Breast epithelium (tissue), 4 donors: Measurements from ENCODE around the gene OR10X1. TPM values are rescaled to one million over a fixed set of nuclear protein-coding genes. Genes with fewer than 3 reads are reported as not detected.

Source experiments
- DNase-seq, 2 donors: peaks; one replicate each; pipeline ENCODE4 v3.0.0-alpha.2; 2019; ENCODE audit warnings: low spot score in 2 of 2
- H3K27ac ChIP-seq, 2 donors: fragments of 200-600 bp; sonication (generic) in 1 of 2; one replicate each; pipeline ENCODE4 v1.5.1; 2016 to 2019; ENCODE audit warnings: mild to moderate bottlenecking in 1 of 2
- H3K27me3 ChIP-seq, 2 donors: fragments of 200-600 bp; sonication (generic) in 1 of 2; one replicate each; pipeline versions ENCODE4 v1.5.1 to v1.6.0; 2017 to 2019; ENCODE audit warnings: control low read depth in 1 of 2, mild to moderate bottlenecking in 1 of 2
- H3K36me3 ChIP-seq: fragments of 200-600 bp; one replicate; pipeline ENCODE4 v1.5.1; 2019
- H3K4me1 ChIP-seq, 2 donors: fragments of 200-600 bp; sonication (generic); one replicate each; pipeline ENCODE4 v1.5.1; 2016 to 2019; ENCODE audit warnings: control low read depth in 1 of 2
- H3K4me3 ChIP-seq, 3 donors: fragments of 200-600 bp; sonication (generic); 1 replicate in 2 of 3; 2 replicates in 1 of 3; pipeline ENCODE4 v1.5.1; 2016 to 2019; ENCODE audit warnings: mild to moderate bottlenecking in 3 of 3, moderate library complexity in 2 of 3
- H3K9me3 ChIP-seq, 2 donors: fragments of 200-600 bp; sonication (generic) in 1 of 2; one replicate each; pipeline ENCODE4 v1.5.1; 2016 to 2019; ENCODE audit warnings: control low read depth in 1 of 2
- CTCF ChIP-seq, 3 donors: fragments of 450-650 bp; IDR thresholded peaks; one replicate each; pipeline ENCODE4 v1.5.1; 2016 to 2017; ENCODE audit warnings: antibody characterized with exemption in 3 of 3, mild to moderate bottlenecking in 3 of 3, moderate library complexity in 3 of 3
- POLR2A ChIP-seq: fragments of 450-650 bp; IDR thresholded peaks from one replicate; pipeline ENCODE4 v1.6.1; 2016; ENCODE audit warnings: antibody characterized with exemption, mild to moderate bottlenecking, moderate library complexity
- POLR2AphosphoS5 ChIP-seq, 3 donors: sonication (generic); formaldehyde crosslinking; IDR thresholded peaks; one replicate each; pipeline ENCODE4 v1.6.1; 2017; ENCODE audit warnings: antibody characterized with exemption in 3 of 3
- intact Hi-C: fragments of 100-400 bp; cut with DNase I; formaldehyde crosslinking; loops from one replicate; pipeline ENCODE4 v1.15.1; 2023; ENCODE audit warnings: low total_unique reads
- total RNA-seq, 3 donors: library from RNA; depleted of rRNA; stranded (reverse); fragments of >200 nt; gene quantifications; one replicate each; pipeline ENCODE4 v1.1.0, GENCODE V29; 2016

The OR10X1 gene
- total RNA-seq, 3 donors from 2014 or later = not detected

DNA sequence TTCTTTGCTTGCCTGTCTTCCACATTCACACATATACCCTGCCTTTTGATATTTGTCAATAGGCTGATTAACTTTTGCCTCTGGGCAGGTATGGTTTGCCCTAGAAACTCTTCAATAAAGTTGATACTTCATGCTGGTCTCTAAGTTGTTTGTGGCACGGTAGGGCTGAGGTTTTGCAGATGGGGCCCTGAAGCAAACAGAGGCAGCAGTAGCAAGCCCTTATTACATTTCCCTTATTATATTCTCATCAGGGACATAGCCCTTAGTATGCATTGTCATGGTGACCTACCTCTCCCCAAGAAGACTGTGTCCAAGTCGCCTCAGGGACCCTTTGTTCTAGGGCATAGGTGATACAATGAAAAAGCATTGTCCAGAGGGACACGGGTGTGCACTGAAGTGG is 9.2 kb downstream of the OR10X1 start, which contains the start of gene OR6P1:
Gene OR6P1 (minus strand): TSS at position 101 of the 400 bp plus-strand sequence. CDS start 6,976 bp downstream, outside the sequence.
- no peak for DNase-seq
- peaks cover 0 to 4% of the 10 kb centered on the region in 2 donors for H3K27me3 ChIP-seq
- H3K4me3 ChIP-seq = no peak within 1 kb of the TSS
- intact Hi-C loops = no loop called here
- no peak within 1 kb of the TSS for H3K27ac ChIP-seq
- no peaks in the 10 kb centered on the region for H3K9me3 ChIP-seq
- TF ChIP-seq POLR2AphosphoS5 (IDR thresholded peaks at IDR 0.05) (no peak), POLR2A (no peak), CTCF (IDR thresholded peaks at IDR 0.05) (no peak)
- H3K36me3 ChIP-seq = no peaks in the 10 kb centered on the region
- no peaks in the 10 kb centered on the region for H3K4me1 ChIP-seq

DNA sequence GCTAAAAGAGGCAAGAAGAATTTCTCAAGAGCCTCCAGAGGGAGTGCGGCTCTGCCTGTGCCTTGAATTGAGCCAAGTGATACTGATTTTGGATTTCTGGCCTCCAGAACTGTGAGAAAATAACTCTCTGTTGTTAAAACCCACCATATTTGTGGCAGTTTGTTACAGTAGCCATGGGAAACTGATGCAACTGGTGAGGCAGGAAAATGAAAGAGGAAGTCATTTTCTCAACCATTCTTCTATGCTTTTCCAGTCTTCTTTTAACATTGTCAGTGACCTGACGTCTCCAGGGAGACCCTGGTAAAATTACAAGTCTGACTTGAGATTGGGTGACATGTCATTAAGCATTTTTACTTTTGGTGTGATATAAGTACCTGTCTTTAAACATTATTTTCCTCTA is 15.1 kb downstream of the OR10X1 start:
- no peak for TF ChIP-seq CTCF (IDR thresholded peaks at IDR 0.05)
- no peak for TF ChIP-seq POLR2A
- no peak for TF ChIP-seq POLR2AphosphoS5 (IDR thresholded peaks at IDR 0.05)
- Histone ChIP-seq H3K4me1 (no peaks in the 10 kb centered on the region), H3K27ac (no peak overlapping the region), H3K9me3 (no peaks in the 10 kb centered on the region), H3K4me3 (no peak overlapping the region), H3K36me3 (no peaks in the 10 kb centered on the region), H3K27me3 (no peaks in the 10 kb centered on the region)
- intact Hi-C loops = no loop called here
- no peak for DNase-seq

DNA sequence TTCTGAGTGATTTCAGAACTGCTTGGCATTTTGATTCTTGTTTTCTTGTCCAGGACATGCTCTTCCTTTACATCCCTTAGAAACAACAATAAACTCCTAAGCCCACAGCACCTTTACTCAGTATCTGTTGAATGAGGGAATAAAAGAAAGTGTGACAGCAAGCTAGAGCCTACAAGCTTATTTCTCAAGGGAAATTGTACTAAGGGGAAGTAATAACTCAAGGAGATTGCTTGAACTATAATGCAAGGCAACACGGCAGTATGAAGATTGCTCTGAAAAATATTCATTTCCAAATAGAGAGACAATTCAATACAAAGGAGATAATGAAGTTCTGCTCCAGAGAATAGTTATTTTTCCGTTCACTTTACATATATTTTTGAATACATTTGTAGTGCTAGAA is 15.8 kb downstream of the OR10X1 start:
- DNase-seq = no peak
- intact Hi-C loops = no loop called here
- H3K36me3 ChIP-seq = no peaks in the 10 kb centered on the region
- no peaks in the 10 kb centered on the region for H3K27me3 ChIP-seq
- no peaks in the 10 kb centered on the region for H3K4me1 ChIP-seq
- no peaks in the 10 kb centered on the region for H3K9me3 ChIP-seq
- no peak for TF ChIP-seq POLR2A
- TF ChIP-seq CTCF (IDR thresholded peaks at IDR 0.05) = no peak
- TF ChIP-seq POLR2AphosphoS5 (IDR thresholded peaks at IDR 0.05) = no peak
- H3K4me3 ChIP-seq = no peak overlapping the region
- H3K27ac ChIP-seq = no peak overlapping the region

GRCh38 chr1:158559696-158560095 is 20.0 kb downstream of the OR10X1 start:
- H3K4me3 ChIP-seq = no peak overlapping the region
- no peaks in the 10 kb centered on the region for H3K4me1 ChIP-seq
- H3K36me3 ChIP-seq = no peaks in the 10 kb centered on the region
- intact Hi-C loops = no loop called here
- no peak overlapping the region for H3K27ac ChIP-seq
- no peaks in the 10 kb centered on the region for H3K27me3 ChIP-seq
- TF ChIP-seq POLR2AphosphoS5 (IDR thresholded peaks at IDR 0.05) (no peak), CTCF (IDR thresholded peaks at IDR 0.05) (no peak), POLR2A (no peak)
- no peaks in the 10 kb centered on the region for H3K9me3 ChIP-seq
- no peak for DNase-seq

- TF ChIP-seq POLR2AphosphoS5 (IDR thresholded peaks at IDR 0.05) (no peak), CTCF (IDR thresholded peaks at IDR 0.05) (no peak), POLR2A (no peak)
- H3K4me1 ChIP-seq = no peaks in the 10 kb centered on the region
- H3K27me3 ChIP-seq = no peaks in the 10 kb centered on the region
- H3K36me3 ChIP-seq = no peaks in the 10 kb centered on the region
- H3K27ac ChIP-seq = no peak within 1 kb of the TSS
- intact Hi-C loops = loop anchor here (5.0 kb wide), 1 partner anchor 67 kb away; no protein-coding TSS in a partner anchor
- no peak within 1 kb of the TSS for H3K4me3 ChIP-seq
- DNase-seq = no peak
- no peaks in the 10 kb centered on the region for H3K9me3 ChIP-seq
These were observed 25.3 kb downstream of the OR10X1 start, which contains the start of gene OR6Y1 for GRCh38 chr1:158554352-158554751. Gene OR6Y1, minus strand, starts transcription at chr1:158554405. Its CDS starts 6,300 bp downstream, at chr1:158548105.
